Esophagus (tissue), 2 donors: ENCODE results near the gene CACNA1G. TPM values are rescaled to one million over a fixed set of nuclear protein-coding genes. Genes with fewer than 3 reads are reported as not detected.

Experiments
- H3K27ac ChIP-seq, 2 donors: one replicate each; pipeline ENCODE4 v1.5.1; 2013; ENCODE audit warnings: low read depth in 2 of 2, mild to moderate bottlenecking in 2 of 2, inconsistent platforms in 1 of 2, low read length in 1 of 2, moderate library complexity in 1 of 2
- H3K27me3 ChIP-seq, 2 donors: one replicate each; pipeline ENCODE4 v1.6.1; 2013; ENCODE audit warnings: low read length in 2 of 2, control low read depth in 1 of 2, mild to moderate bottlenecking in 1 of 2; ENCODE audit not compliant: insufficient read depth in 2 of 2, control insufficient read depth in 1 of 2
- H3K36me3 ChIP-seq, 2 donors: one replicate each; pipeline ENCODE4 v1.6.1; 2013; ENCODE audit warnings: low read length in 1 of 2; ENCODE audit not compliant: control insufficient read depth in 2 of 2, insufficient read depth in 2 of 2
- H3K4me1 ChIP-seq, 2 donors: one replicate each; pipeline ENCODE4 v1.6.1; 2013; ENCODE audit warnings: low read length in 1 of 2; ENCODE audit not compliant: control insufficient read depth in 2 of 2, insufficient read depth in 2 of 2
- H3K4me3 ChIP-seq, 2 donors: one replicate each; pipeline ENCODE4 v1.5.1; 2013; ENCODE audit warnings: low read length in 2 of 2, mild to moderate bottlenecking in 2 of 2, low read depth in 1 of 2, moderate library complexity in 1 of 2
- H3K9me3 ChIP-seq, 2 donors: one replicate each; pipeline ENCODE4 v1.6.1; 2013; ENCODE audit warnings: mild to moderate bottlenecking in 2 of 2, low read depth in 1 of 2, low read length in 1 of 2, moderate library complexity in 1 of 2; ENCODE audit not compliant: control insufficient read depth in 2 of 2, insufficient read depth in 1 of 2
- WGBS, 2 donors: extraction: QIAGEN DNeasy Blood & Tissue Kit; methylation state at CpG; one replicate each; pipeline ENCODE4 v1.1.7; 2013; 5-methylcytosine and 5-hydroxymethylcytosine counted together
- polyA plus RNA-seq, 2 donors: library from polyadenylated mRNA; stranded (reverse); fragments of 200-250 nt; gene quantifications; one replicate each; pipeline ENCODE4 v1.2.3, GENCODE V29; 2013
- donor health status: healthy with polysubstance abuse.
- donor health status: Bipolar disorder and iron deficiency.

CACNA1G gene
- polyA plus RNA-seq, 2 donors = 0.06 to 0.13 TPM

- Histone ChIP-seq H3K4me1 (peaks cover 0 to 22% of the 10 kb centered on the region in 2 donors), H3K27ac (no peak overlapping the region), H3K9me3 (no peaks in the 10 kb centered on the region), H3K27me3 (no peaks in the 10 kb centered on the region), H3K4me3 (no peak overlapping the region), H3K36me3 (no peaks in the 10 kb centered on the region)
- 78 to 85% methylated on average over 5 of the region's 5 CpGs for WGBS, 2 donors
Observed at GRCh38 chr17:50665838-50666237, 105.3 kb downstream of the CACNA1G start.

GRCh38 chr17:50666316-50666715 is 105.8 kb downstream of the CACNA1G start:
- Histone ChIP-seq H3K9me3 (no peaks in the 10 kb centered on the region), H3K27me3 (no peaks in the 10 kb centered on the region), H3K4me3 (no peak overlapping the region), H3K36me3 (no peaks in the 10 kb centered on the region), H3K4me1 (peaks cover 0 to 17% of the 10 kb centered on the region in 2 donors), H3K27ac (no peak overlapping the region)
- 95 to 96% methylated on average over 8 of the region's 8 CpGs for WGBS, 2 donors

- H3K4me3 ChIP-seq = no peak overlapping the region
- H3K4me1 ChIP-seq = peaks cover 0 to 11% of the 10 kb centered on the region in 2 donors
- no peaks in the 10 kb centered on the region for H3K36me3 ChIP-seq
- 89 to 92% methylated on average over 14 of the region's 14 CpGs for WGBS, 2 donors
- H3K27ac ChIP-seq = no peak overlapping the region
- no peaks in the 10 kb centered on the region for H3K27me3 ChIP-seq
- no peaks in the 10 kb centered on the region for H3K9me3 ChIP-seq
Observed at GRCh38 chr17:50667259-50668024, 106.9 kb downstream of the CACNA1G start.

- 41 to 49% methylated on average over 8 of the region's 8 CpGs for WGBS, 2 donors
- Histone ChIP-seq H3K4me1 (peaks cover 0 to 14% of the 10 kb centered on the region in 2 donors), H3K36me3 (no peaks in the 10 kb centered on the region), H3K27me3 (no peaks in the 10 kb centered on the region), H3K9me3 (no peaks in the 10 kb centered on the region), H3K27ac (no peak overlapping the region), H3K4me3 (no peak overlapping the region)
Observed at GRCh38 chr17:50668025-50668837, 107.7 kb downstream of the CACNA1G start.

- H3K27ac ChIP-seq = no peak overlapping the region
- no peaks in the 10 kb centered on the region for H3K36me3 ChIP-seq
- H3K4me1 ChIP-seq = peaks cover 0 to 17% of the 10 kb centered on the region in 2 donors
- WGBS, 2 donors = 78 to 80% methylated on average over 9 of the region's 9 CpGs
- no peaks in the 10 kb centered on the region for H3K9me3 ChIP-seq
- no peaks in the 10 kb centered on the region for H3K27me3 ChIP-seq
- no peak overlapping the region for H3K4me3 ChIP-seq
Observed at GRCh38 chr17:50668838-50669581, 108.5 kb downstream of the CACNA1G start.

- Histone ChIP-seq H3K4me3 (no peak overlapping the region), H3K9me3 (no peaks in the 10 kb centered on the region), H3K36me3 (peaks cover 2 to 3% of the 10 kb centered on the region in 2 donors), H3K27ac (peak overlapping the region; percentile 69 to 75), H3K27me3 (no peaks in the 10 kb centered on the region), H3K4me1 (peaks cover 0 to 17% of the 10 kb centered on the region in 2 donors)
- WGBS, 2 donors = 50 to 71% methylated on average over 5 of the region's 5 CpGs
Observed at GRCh38 chr17:50672071-50672470, 111.6 kb downstream of the CACNA1G start.

GRCh38 chr17:50672831-50673551 is 112.5 kb downstream of the CACNA1G start:
- Histone ChIP-seq H3K36me3 (peaks cover 2 to 3% of the 10 kb centered on the region in 2 donors), H3K27ac (peak overlapping the region; percentile 69 to 75), H3K4me3 (no peak overlapping the region), H3K27me3 (no peaks in the 10 kb centered on the region), H3K4me1 (peaks cover 0 to 10% of the 10 kb centered on the region in 2 donors), H3K9me3 (no peaks in the 10 kb centered on the region)
- 56 to 66% methylated on average over 20 of the region's 20 CpGs for WGBS, 2 donors

- Histone ChIP-seq H3K4me3 (no peak overlapping the region), H3K36me3 (peaks cover 2 to 3% of the 10 kb centered on the region in 2 donors), H3K4me1 (peaks cover 0 to 10% of the 10 kb centered on the region in 2 donors), H3K9me3 (no peaks in the 10 kb centered on the region), H3K27ac (no peak overlapping the region), H3K27me3 (no peaks in the 10 kb centered on the region)
- 81 to 82% methylated on average over 3 of the region's 3 CpGs for WGBS, 2 donors
Observed at GRCh38 chr17:50675190-50675589, 114.7 kb downstream of the CACNA1G start.

GRCh38 chr17:50675627-50676026 is 115.1 kb downstream of the CACNA1G start:
- peaks cover 0 to 10% of the 10 kb centered on the region in 2 donors for H3K4me1 ChIP-seq
- H3K4me3 ChIP-seq = no peak overlapping the region
- peaks cover 2 to 3% of the 10 kb centered on the region in 2 donors for H3K36me3 ChIP-seq
- no peaks in the 10 kb centered on the region for H3K27me3 ChIP-seq
- WGBS, 2 donors = 80 to 89% methylated on average over 7 of the region's 7 CpGs
- H3K27ac ChIP-seq = no peak overlapping the region
- H3K9me3 ChIP-seq = no peaks in the 10 kb centered on the region
